ENCODE results near the gene CADPS. TPM values are rescaled to one million over a fixed set of nuclear protein-coding genes. Genes with fewer than 3 reads are reported as not detected.

The CADPS gene
- polyA plus RNA-seq, 2 of the 4 experiments (the other 2 are of a cell fraction) = not detected

DNA sequence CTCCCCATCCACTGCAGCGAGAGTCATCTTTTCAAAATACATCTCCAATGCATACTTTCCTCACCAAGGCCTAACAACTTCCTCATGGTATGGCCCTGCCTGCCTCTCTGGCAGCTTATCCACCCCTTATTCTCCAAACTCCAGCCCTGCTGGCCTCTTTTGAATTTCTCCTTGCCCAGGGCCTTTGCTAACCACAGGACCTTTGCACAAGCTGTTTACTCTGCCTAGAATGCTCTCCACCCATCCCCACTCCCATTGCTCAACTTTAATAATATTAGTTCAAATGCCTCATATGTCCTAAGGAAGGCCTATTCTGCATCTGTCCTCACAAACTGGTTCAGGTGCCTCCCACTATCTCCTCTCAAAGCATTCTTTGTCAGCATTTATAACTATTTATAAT lies 230.7 kb downstream of the CADPS start:
- CTCF ChIA-PET = no interaction called here
- no peak for FAIRE-seq
- POLR2A ChIA-PET = no interaction called here
- TF ChIP-seq MAFK (IDR thresholded peaks at IDR 0.05; ENCODE audit: partially characterized antibody) (no peak), CHD4 (IDR thresholded peaks at IDR 0.05; ENCODE audit: borderline replicate concordance) (no peak), EHMT2 (IDR thresholded peaks at IDR 0.05; ENCODE audit: low read depth) (no peak), SMC3 (IDR thresholded peaks at IDR 0.05) (no peak), EP300 (IDR thresholded peaks at IDR 0.05) (no peak), ZFP36 (IDR thresholded peaks at IDR 0.05; ENCODE audit: borderline replicate concordance, partially characterized antibody) (no peak), CEBPB (IDR thresholded peaks at IDR 0.05) (no peak), HOXA7 (CRISPR knock-in tag; IDR thresholded peaks at IDR 0.05) (no peak), RAD21 (conservative IDR thresholded peaks at IDR 0.05 in 1 of 2, IDR thresholded peaks at IDR 0.05 in 1 of 2) (no peak), RFX5 (IDR thresholded peaks at IDR 0.05) (no peak), HDAC2 (IDR thresholded peaks at IDR 0.05) (no peak), HOXB5 (CRISPR knock-in tag; IDR thresholded peaks at IDR 0.05) (no peak), TFCP2L1 (CRISPR knock-in tag; IDR thresholded peaks at IDR 0.05) (no peak), FOSL2 (IDR thresholded peaks at IDR 0.05) (no peak), FOSL2 (CRISPR knock-in tag; IDR thresholded peaks at IDR 0.05) (no peak), BHLHE40 (IDR thresholded peaks at IDR 0.05; ENCODE audit: low read depth, low read length) (no peak)
- TF ChIP-seq, protein P1, sequence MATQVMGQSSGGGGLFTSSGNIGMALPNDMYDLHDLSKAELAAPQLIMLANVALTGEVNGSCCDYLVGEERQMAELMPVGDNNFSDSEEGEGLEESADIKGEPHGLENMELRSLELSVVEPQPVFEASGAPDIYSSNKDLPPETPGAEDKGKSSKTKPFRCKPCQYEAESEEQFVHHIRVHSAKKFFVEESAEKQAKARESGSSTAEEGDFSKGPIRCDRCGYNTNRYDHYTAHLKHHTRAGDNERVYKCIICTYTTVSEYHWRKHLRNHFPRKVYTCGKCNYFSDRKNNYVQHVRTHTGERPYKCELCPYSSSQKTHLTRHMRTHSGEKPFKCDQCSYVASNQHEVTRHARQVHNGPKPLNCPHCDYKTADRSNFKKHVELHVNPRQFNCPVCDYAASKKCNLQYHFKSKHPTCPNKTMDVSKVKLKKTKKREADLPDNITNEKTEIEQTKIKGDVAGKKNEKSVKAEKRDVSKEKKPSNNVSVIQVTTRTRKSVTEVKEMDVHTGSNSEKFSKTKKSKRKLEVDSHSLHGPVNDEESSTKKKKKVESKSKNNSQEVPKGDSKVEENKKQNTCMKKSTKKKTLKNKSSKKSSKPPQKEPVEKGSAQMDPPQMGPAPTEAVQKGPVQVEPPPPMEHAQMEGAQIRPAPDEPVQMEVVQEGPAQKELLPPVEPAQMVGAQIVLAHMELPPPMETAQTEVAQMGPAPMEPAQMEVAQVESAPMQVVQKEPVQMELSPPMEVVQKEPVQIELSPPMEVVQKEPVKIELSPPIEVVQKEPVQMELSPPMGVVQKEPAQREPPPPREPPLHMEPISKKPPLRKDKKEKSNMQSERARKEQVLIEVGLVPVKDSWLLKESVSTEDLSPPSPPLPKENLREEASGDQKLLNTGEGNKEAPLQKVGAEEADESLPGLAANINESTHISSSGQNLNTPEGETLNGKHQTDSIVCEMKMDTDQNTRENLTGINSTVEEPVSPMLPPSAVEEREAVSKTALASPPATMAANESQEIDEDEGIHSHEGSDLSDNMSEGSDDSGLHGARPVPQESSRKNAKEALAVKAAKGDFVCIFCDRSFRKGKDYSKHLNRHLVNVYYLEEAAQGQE (IDR thresholded peaks at IDR 0.05) = no peak
- no peak for ATAC-seq
- 6% methylated on average over 1 of the region's 1 CpG for WGBS (ENCODE audit: missing lambda C conversion rate)
- Histone ChIP-seq H3K4me2 (no peak overlapping the region), H3K4me3 (no peak overlapping the region), H3K4me1 (no peaks in the 10 kb centered on the region), H3K9me3 (no peaks in the 10 kb centered on the region), H3K27ac (no peak overlapping the region)
- DNase-seq (ENCODE audit: low read depth in 1 of 2, low spot score in 1 of 2) = no peak

DNA sequence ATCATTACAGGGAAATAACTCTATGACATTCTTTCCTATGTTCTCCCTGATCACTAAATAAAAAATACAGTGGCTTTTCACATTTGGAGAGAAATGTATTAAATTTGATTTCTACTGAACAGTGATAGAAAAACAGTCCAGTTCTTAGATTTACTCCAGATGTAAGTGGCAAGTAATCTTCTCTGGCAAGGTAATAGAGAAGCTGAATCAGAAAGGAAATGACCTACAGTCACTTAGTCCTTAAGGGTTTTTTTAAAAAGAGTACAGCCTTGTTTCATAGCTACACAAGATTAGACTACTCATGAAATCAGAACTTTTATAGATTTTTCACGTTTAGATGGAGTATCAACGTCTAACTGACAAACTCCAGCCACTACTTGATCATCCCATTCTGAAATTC lies 236.9 kb downstream of the CADPS start:
- no peak for TF ChIP-seq HEYL (CRISPR knock-in tag; IDR thresholded peaks at IDR 0.05)
- TF ChIP-seq NR3C1 (IDR thresholded peaks at IDR 0.05) = no peak
- TF ChIP-seq, protein P1 (IDR thresholded peaks at IDR 0.05) = no peak
- no peaks in the 10 kb centered on the region for H3K9me3 ChIP-seq
- H3K4me1 ChIP-seq = no peaks in the 10 kb centered on the region
- ChIA-PET POLR2A (no interaction called here), CTCF (no interaction called here)
- no peak for ATAC-seq
- 0% methylated on average over 2 of the region's 2 CpGs for WGBS (ENCODE audit: missing lambda C conversion rate)
- H3K4me3 ChIP-seq = no peak overlapping the region
- no peak overlapping the region for H3K4me2 ChIP-seq
- DNase-seq (ENCODE audit: low read depth in 1 of 2, low spot score in 1 of 2) = no peak
- no peak overlapping the region for H3K27ac ChIP-seq
- no peak for FAIRE-seq

All from A549 (cell line).